Right forelimb (tissue), 1 donor: Measurements from ENCODE around the gene FGF22.

Experiments
- DNase-seq: peaks from one replicate; pipeline ENCODE4 v3.0.0-alpha.2; 2018

FGF22 gene

GRCh38 chr19:644789-645188, 5.1 kb downstream of the FGF22 start:
- DNase-seq = no peak

- no peak for DNase-seq
These were observed 6.5 kb downstream of the FGF22 start for GRCh38 chr19:645912-646778.

- no peak for DNase-seq
These were observed 7.3 kb downstream of the FGF22 start for GRCh38 chr19:646779-647565.

DNA sequence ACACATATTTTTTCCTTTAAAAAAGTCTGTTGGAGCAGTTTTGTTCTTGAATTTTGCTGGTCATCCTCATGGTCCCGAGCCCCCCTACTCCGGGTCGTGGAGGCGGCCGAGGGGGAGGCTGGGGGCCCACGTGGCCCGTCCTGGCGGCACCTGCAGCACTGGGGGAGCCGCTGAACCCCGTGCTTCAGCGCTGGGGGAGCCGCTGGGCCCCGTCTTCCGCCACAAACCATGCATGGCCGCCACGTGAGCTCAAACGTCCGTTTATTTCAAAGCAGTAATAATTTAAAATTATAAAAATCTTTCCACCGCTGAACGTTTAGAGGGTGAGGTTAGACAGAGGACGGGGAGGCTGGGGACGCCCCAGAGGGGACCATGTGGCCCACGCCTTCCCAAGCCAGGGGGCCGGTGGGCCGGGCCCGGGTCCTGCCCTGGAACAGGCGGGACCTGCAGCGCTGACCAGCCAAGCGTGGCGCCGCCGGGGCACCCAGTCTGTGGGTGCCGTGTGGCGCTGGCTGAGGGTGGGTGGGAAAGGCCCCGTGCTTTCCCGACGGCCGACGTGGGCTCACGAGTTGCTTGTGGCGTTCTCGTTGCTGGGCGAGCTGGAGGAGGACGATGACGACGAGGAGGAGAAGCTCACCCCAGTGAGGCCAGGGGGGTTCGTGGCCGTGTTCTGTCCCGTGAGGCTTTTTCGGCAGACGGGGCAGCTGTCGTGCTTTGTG, 8.0 kb downstream of the FGF22 start:
- no peak for DNase-seq

- no peak for DNase-seq
These were observed 8.6 kb downstream of the FGF22 start for GRCh38 chr19:648305-648704.

- no peak for DNase-seq
These were observed 9.5 kb downstream of the FGF22 start for GRCh38 chr19:648904-649801.

DNA sequence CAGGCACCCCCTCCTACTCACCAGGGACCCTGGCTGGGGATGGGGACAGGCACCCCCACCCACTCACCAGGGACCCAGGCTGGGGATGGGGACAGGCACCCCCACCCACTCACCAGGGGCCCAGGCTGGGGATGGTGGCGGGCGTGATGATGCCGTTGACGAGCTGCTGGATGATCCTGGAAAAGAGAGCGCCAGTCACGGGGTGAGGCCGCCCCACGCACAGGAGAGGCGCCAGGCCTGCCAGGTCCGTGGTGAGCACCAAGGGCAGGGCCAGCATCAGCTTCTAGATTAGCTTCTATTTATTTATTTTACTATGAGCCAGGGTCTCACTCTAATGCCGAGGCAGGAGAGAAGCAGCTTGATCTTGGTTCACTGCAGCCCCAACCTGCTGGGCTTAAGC, 10.4 kb downstream of the FGF22 start:
- DNase-seq = no peak

- DNase-seq = no peak
These were observed 11.6 kb downstream of the FGF22 start for GRCh38 chr19:651114-651818.

GRCh38 chr19:651991-652390, 12.3 kb downstream of the FGF22 start:
- no peak for DNase-seq

- no peak for DNase-seq
These were observed 13.0 kb downstream of the FGF22 start for GRCh38 chr19:652467-653389.

GRCh38 chr19:653425-653824, 13.7 kb downstream of the FGF22 start:
- no peak for DNase-seq

- DNase-seq = no peak
These were observed 16.0 kb downstream of the FGF22 start for GRCh38 chr19:655691-656090.

- no peak for DNase-seq
These were observed 17.3 kb downstream of the FGF22 start for GRCh38 chr19:656751-657559.

GRCh38 chr19:657611-658010, 17.9 kb downstream of the FGF22 start:
- DNase-seq = no peak

GRCh38 chr19:658059-658839, 18.6 kb downstream of the FGF22 start:
- DNase-seq = no peak

GRCh38 chr19:658916-659839, 19.5 kb downstream of the FGF22 start:
- DNase-seq = no peak

DNA sequence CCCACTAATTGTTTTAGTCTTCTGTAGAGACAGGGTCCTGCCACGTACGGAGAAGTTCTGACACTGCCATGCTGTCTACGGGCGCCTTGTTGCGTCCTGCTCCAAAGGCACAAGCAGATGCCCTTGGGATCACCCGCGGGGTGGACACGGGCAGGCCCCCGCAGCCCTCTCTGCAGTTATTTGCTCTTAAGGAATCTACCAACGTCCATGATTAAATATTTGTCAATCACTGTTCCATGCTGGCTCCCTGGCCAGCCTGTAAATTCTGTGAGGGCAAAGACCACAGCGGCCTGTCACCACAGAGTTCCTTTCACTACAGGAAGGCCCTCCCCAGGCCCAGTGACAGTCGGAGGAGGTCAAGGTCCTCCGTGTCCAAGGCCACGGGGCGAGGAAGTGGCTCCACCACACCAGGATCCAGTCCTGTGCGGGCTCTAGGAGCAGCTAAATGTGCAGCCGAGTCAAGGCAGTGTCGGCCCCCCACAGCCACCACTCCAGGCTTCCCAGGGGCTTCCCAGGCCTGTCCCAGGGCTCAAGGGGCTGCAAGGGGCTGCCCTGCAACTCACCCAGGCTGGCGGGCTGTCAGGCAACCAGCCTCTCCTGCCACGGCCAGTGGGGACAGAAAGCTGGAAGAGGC, 21.2 kb downstream of the FGF22 start:
- no peak for DNase-seq
